CD4-positive, alpha-beta T cell treated with Interferon alpha-2 for 1 hour (primary cell): ENCODE results near the gene CBX5.
A peak's percentile ranks its signal among the peaks of the same experiment; 100 is the strongest.

ENCODE experiments used
- DNase-seq, 2 donors: peaks; one replicate each; pipeline ENCODE4 v3.0.0-alpha.2; 2020 to 2022

CBX5 gene

DNA sequence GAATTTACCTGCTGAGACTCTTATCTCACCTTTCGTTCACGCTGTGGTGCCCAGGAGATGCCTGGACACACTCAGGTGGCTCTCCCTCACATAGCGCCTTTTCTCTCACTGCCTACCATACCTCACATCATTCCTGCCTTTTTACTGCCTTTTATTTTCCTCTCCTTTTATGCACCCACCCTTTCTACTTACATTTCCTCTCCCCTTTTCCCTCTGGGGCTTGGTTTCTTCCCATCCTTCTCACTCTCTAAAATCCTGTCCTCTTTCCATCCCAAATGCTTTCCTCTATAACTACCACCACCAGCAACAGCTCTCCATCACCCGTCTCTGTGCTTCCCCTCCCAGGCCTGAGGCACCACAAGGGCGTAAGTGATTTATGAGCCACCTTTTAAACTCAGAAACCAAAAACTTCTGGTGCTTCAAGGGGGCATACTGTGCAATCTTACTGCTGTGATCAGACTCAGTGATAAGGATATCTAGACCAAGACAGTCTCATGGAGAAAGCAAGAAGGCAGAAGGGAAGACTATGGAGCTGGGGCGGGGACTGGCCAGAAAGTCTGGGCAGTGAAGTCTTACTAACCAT lies 58.4 kb downstream of the CBX5 start:
- DNase-seq: no peak

DNA sequence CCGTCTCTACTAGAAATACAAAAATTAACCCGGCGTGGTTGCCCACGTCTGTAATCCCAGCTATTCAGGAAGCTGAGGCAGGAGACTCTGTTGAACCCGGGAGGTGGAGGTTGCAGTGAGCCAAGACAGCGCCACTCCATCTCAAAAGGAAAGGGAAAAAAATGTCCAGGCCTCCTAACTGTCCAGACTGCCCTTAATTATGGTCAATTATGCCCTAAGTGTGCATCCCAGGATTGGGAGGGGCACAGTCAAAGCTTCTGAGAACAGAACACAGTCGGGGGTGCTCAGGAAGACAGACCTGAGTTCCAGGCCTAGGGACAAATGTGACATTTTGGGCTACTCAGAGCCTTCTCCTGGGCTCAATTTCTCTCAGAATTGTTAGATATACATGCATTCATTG lies 59.4 kb downstream of the CBX5 start:
- DNase-seq: no peak

DNA sequence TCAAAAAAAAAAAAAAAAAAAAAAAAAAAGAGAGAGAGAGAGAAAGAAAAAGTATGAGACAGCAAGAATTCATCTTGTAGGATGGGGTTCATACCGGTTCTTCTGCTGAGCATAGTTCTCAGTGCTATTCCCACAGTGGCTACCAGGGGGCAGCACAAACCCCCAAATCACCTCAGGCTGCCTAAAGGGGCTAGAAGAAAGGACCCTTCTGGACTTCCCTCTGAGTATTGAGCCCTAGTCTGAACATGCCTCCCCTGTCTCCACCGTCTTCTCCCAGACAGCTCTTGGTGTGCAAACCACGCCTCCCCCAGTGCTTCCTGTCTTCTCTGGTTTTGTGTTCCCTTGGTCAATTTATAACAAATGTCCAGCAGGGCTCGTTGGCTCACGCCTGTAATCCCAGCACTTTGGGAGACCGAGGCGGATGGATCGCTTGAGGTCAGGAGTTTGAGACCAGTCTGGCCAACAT lies 59.8 kb downstream of the CBX5 start:
- peak; percentile 59 to 70 for DNase-seq

DNA sequence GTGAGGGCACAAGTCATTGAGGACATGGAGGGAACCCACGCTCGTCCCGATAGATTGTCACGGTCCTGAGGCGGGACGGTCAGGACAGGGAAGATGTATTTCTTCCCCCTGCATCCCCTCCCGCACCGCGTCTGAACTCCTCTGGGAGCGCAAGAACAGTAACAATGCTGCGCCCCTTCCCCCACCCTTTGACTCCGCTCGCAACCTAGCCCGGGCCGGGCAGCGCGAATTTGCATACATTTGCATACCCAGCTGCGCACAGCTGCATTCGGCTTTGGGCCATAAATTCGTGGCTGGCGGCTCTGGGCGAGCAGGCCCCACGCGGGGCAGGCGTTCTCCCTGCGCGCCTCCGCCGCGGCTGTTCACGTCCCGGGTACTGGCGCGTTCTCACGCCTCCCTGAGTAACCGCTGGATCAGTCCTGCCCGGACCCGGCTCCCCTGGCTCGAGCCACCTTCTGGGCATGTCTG lies 62.1 kb downstream of the CBX5 start:
- DNase-seq: peak in 1 of 2 donors; percentile 18

DNA sequence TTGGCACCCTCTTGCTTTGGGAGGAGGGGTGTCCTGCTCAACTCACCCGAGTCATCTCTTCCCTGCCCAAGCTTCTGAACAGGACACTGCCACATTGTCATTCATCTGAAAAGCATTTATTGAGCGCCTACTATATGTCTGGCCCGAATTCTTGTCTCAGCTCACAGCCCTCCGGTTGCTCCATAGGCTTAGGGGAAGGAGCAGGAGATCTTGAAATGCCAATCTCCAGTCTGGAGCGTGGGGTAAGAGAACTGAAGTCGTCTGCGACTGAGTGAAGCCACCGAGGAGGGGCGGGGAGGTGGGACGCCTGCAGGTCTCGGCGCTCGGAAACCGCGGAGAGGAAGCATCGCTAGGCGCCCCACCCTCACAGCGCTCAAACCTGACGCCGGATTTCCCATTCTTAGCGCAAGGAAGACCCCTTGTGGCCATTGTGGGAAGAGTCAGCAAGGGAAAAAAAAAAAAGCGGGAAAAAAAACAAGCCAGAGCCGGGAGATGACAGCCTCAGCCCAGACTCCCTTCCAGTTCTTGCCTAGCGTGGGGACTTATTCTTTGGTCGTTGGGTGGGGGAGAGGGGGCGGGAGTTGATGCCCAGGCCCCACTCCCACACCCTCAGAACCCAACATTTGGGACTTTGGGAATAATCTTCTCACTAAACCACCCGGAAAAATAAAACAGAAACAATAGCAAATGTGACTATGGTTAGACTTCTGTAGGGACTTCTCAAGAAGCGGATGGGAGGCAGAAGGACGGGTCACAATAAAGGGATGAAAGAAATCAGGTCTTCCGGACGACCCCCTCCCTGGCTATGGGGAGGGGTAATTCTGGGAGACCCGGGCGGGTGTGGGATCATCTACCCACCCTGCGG lies 62.9 kb downstream of the CBX5 start:
- DNase-seq: peak; percentile 84 to 86

DNA sequence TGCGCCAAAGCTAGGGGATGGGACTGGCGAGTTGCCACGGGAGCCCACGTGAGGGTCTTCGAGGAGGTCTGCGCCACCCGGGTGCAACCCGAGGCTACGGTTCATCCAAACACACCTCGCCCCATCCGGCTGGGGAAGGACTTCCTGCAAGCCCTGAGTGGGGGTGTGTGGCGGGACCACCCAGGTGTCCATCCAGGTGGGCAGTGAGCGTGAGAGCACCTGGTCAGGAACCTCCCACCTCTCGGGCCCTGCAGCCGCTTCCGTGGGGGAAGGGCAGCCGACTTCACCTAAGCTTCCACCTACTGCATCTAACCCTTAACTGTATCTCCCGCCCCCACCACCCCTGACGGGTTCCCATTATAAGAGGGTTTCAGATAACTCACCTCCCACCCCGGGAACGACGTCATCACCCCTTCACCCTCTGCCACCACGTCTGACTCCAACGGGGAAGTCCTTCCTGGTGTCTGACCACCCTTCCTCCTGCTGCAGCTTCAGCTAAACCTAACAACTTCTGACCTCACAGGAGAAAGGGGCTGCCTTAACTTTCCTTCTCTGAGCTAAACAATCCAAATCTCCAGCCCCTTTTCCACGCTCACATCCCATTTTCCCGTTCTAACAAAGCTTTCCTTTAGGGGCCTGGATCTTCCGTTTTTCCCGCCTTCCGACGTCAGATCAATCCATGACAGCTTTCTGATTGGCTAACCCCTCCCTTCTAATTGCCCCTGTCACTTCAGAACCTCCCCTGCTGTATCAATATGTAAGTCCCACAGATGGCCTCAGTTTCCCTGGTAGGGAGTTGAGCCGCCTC lies 63.7 kb downstream of the CBX5 start:
- peak; percentile 54 to 63 for DNase-seq

DNA sequence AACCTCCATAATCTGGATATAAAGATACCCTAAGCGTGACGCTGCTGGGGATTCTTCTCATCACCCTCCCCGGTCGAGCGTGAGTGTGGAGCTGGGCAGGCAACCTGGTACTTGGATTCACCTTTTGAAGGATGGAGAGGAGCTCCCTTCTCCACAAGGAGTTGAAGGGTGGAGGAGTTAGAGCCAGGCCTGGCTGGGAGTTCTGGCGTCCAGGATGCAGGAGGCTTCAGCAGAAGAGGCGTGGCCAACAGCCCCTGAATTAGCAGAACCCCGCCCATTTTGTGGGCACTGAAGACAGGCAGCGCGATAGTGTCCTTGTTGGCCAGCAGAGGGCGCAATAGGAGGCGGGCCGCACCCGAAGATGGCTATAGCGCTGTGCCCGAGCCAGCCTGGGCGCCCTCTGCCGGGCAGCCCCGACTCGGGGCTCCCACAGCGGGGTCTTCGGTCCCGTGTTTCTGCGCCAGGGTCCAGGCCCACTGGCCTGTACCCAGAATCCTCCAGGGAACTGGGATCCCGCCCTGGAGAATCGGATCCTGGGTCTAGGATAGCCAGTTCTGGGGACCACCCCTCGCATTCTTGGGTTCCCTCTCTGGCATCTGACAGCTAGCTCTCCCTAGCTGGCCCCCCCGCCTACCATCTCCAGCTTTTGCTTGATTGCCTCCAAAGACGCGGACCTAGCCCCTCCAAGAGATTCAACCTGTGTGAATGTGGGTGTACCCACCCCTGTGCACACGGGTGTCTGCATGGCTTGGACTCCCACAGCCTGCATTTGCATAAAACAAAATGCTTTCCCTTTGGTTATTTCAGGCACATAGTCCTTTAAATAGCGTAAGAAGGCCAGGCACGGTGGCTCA lies 65.1 kb downstream of the CBX5 start:
- DNase-seq: peak; percentile 92 to 94

DNA sequence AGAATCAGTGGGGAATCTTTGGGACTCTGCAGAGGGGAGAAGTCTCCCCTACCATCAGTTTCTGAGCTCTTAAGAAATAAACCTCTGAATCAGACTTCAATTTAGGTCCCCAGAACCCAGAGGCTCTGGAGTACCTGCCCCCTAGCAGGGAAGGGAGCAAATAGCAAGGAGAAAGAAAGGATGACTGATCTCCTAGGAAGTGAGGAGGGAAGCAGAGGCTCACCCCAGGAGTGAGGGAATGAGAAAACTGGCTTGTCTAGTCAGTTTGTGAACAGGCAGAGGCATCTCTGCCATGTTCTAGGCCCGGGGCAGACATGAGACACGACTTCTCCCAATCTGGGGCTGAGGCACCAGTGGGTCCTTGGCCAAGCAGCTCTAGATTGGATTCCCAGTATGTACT lies 66.8 kb downstream of the CBX5 start:
- no peak for DNase-seq

DNA sequence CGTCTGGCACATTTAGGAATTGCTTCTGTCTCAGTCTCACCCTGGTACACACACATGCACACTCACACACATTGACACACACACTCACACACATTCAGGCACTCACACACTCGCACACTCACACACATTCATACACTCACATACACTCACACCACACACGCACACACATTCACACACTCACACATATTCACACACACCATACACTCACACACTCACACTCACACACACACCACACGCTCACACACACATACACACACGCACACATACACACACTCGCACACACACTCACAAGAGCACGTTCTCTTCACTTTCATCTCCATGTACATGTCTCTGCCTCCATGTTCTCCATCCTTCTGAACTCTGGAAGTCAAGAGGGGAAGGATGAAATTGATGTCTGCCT lies 68.0 kb downstream of the CBX5 start:
- no peak for DNase-seq

DNA sequence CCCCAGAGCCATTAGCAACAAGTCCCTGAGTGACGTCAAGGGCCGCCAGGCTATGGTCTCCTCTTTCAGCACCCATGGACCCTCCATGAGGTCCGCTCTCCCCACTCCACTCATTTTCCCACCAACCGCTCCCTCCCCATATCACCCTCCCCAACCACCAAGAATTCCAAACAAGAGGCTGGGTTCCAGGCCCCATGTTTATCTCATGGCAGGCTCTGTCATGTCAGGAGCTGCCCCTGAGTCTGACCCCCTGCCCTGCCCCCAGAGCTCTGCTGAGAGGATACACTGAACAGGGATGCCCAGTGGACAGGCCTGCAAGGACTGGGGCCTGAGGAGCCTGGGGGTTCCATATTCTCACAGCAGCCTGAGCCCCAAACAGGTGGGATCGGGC lies 69.5 kb downstream of the CBX5 start:
- DNase-seq: no peak

DNA sequence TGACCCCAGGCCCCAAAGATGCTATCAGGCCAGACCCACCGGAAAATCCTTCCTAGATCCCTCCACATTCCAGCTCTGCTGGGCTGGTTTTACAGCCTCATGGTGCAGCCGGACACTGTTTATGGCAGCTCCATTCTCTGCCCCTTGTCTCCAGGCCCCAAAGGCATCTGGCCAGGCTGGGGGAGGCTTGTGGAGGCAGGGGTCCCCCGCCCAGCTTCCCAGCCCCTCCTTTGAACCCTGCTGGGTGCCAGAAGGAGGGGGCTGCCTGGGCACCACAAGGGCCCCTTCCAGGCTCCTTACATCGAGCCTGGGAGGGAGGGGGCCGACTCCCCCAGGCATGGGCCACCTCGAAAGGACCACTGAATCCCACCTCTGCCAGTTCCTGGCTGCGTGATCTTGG lies 71.3 kb downstream of the CBX5 start:
- DNase-seq: no peak

DNA sequence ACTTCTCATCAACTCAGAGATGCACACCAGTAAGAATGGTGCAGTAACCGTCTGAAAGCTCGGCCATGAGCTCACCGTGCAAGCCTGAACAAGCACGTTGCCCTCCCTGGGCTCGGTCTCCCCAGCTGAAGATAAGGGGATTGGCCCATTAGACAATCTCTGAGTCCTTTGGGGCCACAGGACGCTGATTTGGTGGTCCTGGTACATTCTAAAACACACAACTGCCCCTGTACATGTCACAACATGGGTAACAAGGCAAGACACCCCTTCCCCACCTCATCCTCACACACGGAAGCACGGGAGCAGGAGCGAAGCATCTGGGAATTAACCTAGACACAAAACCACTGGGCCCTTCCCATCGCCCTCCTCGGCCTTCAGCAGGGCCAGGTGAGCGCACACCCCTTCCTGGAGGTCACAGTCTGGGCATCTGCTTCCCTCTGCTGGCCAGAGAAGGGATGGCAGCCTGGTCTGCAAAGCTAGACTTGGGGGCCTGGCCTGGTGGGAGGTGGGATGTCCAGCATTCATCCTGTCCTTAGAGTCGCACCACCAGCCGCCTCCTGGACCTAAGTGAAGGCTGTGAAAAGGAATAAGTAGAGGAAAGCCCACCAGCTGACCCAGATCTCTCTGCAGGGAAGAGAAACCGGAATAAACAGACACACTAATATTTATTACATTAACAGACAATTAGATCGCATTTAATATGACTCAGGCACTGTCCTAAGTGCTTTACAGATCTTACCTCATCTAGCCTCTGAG lies 72.2 kb downstream of the CBX5 start:
- peak; percentile 67 to 80 for DNase-seq

DNA sequence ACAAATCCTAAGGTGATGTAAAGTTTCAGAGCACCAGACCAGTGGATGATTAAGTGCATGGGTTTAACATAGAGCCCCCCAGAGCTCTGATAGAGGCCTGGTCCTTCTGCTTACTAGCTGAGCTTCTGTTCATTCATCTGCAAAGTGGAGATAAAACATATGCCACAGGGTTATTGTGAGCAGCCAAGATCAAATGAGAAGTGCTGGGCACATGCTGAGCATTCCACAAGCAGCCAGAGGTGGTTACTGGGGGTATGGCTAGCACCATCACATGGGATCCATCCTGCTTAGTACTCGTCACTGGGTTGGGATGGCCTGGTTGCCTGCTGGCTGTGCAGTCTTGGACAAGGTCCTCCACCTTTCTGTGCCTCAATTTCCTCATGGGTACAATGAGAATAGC lies 73.1 kb downstream of the CBX5 start:
- no peak for DNase-seq

DNA sequence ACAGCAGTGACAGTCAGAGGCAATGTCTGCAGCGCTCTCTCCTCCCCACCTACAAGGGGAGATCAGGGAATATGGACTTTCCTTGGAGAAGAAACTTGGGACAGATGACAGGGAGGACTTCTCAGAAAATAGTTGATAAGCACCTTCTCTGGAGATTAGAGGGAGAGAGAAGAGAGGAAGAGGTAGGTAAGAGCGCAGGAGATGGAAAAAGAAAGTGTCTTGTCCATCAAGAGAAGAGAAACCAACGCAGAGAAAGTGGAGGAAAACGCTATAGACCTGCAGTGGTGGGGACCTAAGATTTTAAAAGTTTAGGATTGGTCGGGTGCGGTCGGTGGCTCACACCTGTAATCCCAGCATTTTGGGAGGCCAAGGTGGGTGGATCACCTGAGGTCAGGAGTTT lies 75.6 kb downstream of the CBX5 start:
- DNase-seq: no peak

DNA sequence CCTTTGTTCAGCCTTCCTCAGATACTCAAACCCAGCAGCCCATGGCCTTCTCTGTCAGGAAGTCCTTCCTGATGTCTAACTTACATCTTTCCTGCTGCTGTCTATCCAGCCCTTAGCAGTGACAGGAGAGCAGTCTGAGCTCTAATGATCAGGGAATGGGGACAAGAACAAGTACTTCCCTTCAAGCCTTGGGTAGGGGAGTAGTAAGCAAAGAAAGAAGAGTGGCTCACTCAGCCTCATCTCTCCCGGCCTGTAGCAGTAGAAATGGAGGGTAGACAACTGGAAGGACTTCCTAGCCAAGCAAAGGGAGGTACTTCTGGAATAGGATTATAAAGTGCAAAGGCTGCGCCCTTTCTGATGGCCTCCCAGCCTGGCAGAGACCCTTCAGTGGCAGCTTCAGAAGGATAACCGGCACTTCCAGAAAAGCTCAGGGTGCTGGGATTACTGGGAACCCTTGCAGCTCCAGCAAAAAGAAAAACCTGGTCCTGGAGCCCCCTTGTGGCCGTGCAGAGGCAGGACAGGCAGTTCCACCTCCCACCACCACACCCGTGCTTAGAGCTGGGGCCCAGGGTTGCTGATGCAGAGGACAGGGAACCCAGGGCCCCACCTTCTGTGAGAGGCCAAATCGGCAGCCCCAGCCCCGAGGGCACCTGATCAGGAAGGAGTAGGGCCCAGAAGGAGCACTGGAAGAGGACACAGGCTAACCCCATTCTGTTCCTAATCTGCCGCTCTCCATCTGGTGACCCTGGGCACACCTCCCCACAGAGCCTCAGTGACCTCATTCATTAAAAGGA lies 78.7 kb downstream of the CBX5 start:
- DNase-seq: peak; percentile 65 to 71

DNA sequence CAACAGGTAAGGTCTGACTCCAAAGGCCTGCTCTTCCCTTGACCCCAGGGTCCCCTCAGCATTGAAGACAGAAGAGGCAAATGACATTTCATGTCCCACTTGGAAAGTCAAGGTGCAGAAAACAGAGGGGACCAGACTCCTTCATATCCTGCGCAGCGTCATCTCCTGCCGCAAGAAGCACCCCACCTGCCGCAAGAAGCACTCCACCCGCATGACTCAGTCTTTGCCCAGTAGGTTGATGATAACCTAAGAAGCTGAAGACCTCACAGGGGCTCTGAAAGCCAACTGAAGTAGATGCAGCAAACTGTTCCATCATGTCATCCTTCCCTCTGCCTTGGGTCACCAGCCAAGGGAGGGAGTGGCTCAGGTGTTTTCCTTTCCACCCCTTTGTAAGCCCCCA lies 79.5 kb downstream of the CBX5 start:
- no peak for DNase-seq

DNA sequence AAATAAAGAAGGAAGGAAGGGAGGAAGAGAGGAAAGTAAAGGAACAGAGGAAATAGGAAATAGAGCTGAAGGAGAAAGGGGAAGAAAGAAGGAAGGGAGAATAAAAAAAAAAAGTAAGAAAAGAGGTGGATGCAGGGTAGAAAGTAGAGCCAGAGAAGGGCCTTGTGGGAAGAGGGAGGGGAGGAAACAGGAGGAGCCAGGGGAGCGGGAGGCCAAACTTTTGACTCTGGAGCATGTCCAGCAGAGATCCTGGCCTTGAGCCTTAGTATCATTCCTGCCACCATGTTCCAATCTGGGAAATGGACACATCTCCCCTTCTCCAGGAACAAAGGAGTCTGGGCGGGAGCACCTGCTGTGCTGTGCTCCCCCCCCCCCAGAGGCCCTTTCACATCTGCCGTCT lies 80.0 kb downstream of the CBX5 start:
- no peak for DNase-seq

DNA sequence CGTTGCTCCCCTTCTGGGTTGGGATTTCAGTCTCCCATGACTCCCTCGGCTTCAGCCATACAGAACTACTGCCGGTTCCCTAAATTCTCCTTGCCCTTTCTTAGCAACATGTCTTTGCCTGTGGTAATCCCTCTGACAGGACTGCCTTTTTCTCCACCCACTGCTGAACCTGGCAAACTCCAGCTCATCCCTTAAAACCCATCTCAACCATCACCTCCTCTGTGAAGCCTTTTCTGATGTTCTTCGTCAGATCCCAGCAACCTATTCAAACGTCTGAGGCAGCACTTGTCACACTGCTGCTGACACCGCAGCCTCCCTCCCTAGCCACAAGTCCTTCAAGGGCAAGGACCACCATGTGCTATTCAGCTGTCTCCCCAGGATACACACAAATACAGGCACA lies 80.9 kb downstream of the CBX5 start:
- DNase-seq: no peak

DNA sequence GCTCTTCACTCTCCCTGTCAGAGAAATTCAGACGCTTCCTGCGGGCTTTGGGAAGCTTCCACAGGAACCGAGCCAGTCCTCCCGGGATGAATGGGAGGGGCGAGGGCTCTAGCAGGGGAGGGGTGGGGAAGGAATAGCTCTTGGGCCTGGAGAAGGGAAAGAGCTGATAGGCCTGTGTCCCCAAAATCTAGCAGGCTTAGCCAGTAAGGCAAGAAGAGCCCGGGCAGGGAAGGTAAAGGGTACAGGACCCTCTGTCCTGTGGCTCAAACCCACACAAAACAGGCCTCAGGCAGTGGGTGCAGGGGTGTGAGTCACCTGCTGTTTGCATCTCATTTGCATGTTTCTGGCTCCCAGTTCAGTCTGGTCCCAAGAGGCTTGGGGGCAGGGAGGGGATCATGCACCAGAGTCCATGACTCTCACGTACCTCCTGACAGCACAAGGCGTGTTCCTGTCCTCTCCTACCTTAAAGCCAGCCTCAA lies 82.5 kb downstream of the CBX5 start:
- DNase-seq: no peak

DNA sequence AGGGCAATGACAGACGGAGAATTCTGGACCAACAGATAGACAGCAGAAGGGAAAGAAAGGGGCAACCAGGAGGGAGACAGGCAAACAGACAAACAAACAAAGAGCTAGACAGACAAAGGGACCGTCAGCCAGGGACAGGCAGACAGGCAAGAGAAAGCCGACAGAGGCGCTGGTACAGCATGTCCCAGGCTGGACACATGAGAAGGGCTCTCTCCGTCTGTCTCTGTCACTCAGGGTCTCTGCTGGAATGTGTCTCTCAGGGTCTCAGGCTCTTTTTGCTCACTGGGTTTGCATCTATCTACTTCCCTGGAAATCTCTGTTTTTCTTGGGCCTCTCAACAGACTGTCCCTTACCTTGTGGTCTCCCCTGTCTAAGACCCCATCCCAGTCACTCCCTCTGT lies 82.9 kb downstream of the CBX5 start:
- DNase-seq: no peak

DNA sequence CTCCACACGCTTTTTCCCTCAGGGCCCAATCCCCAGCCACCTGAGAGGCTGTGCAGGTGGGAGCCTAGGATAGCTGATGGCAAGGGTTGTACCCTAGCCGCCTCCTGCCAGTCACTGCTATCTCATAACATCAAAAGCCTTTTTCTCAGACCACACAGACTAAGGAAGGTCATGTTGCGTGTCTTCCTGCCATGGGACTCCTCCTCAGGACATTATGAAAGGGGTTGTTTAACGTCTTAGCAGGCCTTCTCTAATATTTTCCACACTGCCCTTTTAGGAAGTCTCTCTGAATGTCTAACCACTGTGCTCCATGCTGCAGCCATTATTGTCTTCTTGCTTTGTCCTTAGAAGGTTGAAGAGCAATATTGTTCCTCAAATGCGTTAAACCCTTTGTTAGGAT lies 83.5 kb downstream of the CBX5 start:
- no peak for DNase-seq
